GM12874 (cell line): ENCODE results near the gene CCDC171.

Source experiments
- CTCF ChIP-seq: IDR thresholded peaks from 2 replicates; pipeline ENCODE4 v1.5.1; 2011; ENCODE audit warnings: low read depth, mild to moderate bottlenecking, control low read depth, low read length, moderate library complexity; ENCODE audit not compliant: insufficient read depth

CCDC171 gene

GRCh38 chr9:15725953-15726352 lies 173.1 kb downstream of the CCDC171 start:
- no peak for TF ChIP-seq CTCF

GRCh38 chr9:15729507-15729906 lies 176.7 kb downstream of the CCDC171 start:
- no peak for TF ChIP-seq CTCF

- TF ChIP-seq CTCF: no peak
Measured at GRCh38 chr9:15735083-15735857, 182.4 kb downstream of the CCDC171 start.

GRCh38 chr9:15736569-15736968 lies 183.7 kb downstream of the CCDC171 start:
- no peak for TF ChIP-seq CTCF

GRCh38 chr9:15738011-15738410 lies 185.2 kb downstream of the CCDC171 start:
- TF ChIP-seq CTCF: no peak

GRCh38 chr9:15741015-15741414 lies 188.2 kb downstream of the CCDC171 start:
- no peak for TF ChIP-seq CTCF

- TF ChIP-seq CTCF: no peak
Measured at GRCh38 chr9:15743512-15743911, 190.7 kb downstream of the CCDC171 start.

GRCh38 chr9:15744196-15744595 lies 191.4 kb downstream of the CCDC171 start:
- no peak for TF ChIP-seq CTCF
